HG03097 (cell line): Measurements from ENCODE around the gene DLX2.
"Not testable (repeated sequence)": the region's sequence is repeated elsewhere in the genome, so short reads cannot be mapped to it uniquely, and the experiment has no call there.

Experiments
- ATAC-seq: cut with Tn5 transposase; IDR thresholded peaks from one replicate; pipeline ENCODE4 v1.9.1; 2021; ENCODE audit not compliant: unreplicated experiment, low FRiP score

DLX2 gene

GRCh38 chr2:172102391-172103359 lies at the start of gene DLX2:
DLX2 (minus strand) TSS chr2:172102900; CDS start chr2:172102538, 362 bp downstream.
- ATAC-seq: peak; percentile 65

GRCh38 chr2:172147944-172148650 lies 45.4 kb upstream of the DLX2 start:
- no peak for ATAC-seq

- no peak for ATAC-seq
These were observed 41.1 kb upstream of the DLX2 start for GRCh38 chr2:172143817-172144216.

GRCh38 chr2:172138727-172139126 lies 36.0 kb upstream of the DLX2 start:
- ATAC-seq: not testable (repeated sequence)

GRCh38 chr2:172137943-172138342 lies 35.2 kb upstream of the DLX2 start:
- no peak for ATAC-seq

- no peak for ATAC-seq
These were observed 34.4 kb upstream of the DLX2 start for GRCh38 chr2:172137109-172137508.

- ATAC-seq: no peak
These were observed 32.7 kb upstream of the DLX2 start for GRCh38 chr2:172135446-172135845.

- ATAC-seq: no peak
These were observed 31.6 kb upstream of the DLX2 start for GRCh38 chr2:172134270-172134669.

- ATAC-seq: no peak
These were observed 29.2 kb upstream of the DLX2 start for GRCh38 chr2:172131713-172132555.

- no peak for ATAC-seq
These were observed 26.7 kb upstream of the DLX2 start for GRCh38 chr2:172129404-172129803.

- no peak for ATAC-seq
These were observed 25.8 kb upstream of the DLX2 start for GRCh38 chr2:172128484-172128883.

- no peak for ATAC-seq
These were observed 17.4 kb upstream of the DLX2 start for GRCh38 chr2:172120118-172120517.

- no peak for ATAC-seq
These were observed 16.4 kb upstream of the DLX2 start for GRCh38 chr2:172119089-172119488.

GRCh38 chr2:172116107-172116506 lies 13.4 kb upstream of the DLX2 start:
- no peak for ATAC-seq

- no peak for ATAC-seq
These were observed 11.9 kb upstream of the DLX2 start for GRCh38 chr2:172114579-172114978.

- not testable (repeated sequence) for ATAC-seq
These were observed 11.5 kb upstream of the DLX2 start for GRCh38 chr2:172114176-172114575.

- ATAC-seq: no peak
These were observed 10.9 kb upstream of the DLX2 start for GRCh38 chr2:172113617-172114016.

- no peak for ATAC-seq
These were observed 7.5 kb upstream of the DLX2 start for GRCh38 chr2:172109988-172110811.

GRCh38 chr2:172109256-172109987 lies 6.7 kb upstream of the DLX2 start:
- no peak for ATAC-seq
